WERI-Rb-1 (cell line): ENCODE data around the gene NIPSNAP3A.
A peak's percentile ranks its signal among the peaks of the same experiment; 100 is the strongest.

Experiments
- DNase-seq: peaks from one replicate; pipeline ENCODE4 v3.0.0-alpha.2; 2020
- H3K27ac ChIP-seq: fragments of 250-450 bp; sonication (Bioruptor Pico); 2 replicates; pipeline ENCODE4 v1.5.1; 2020; ENCODE audit warnings: mild to moderate bottlenecking, moderate library complexity
- H3K27me3 ChIP-seq: fragments of 250-450 bp; sonication (Bioruptor Pico); 2 replicates; pipeline ENCODE4 v1.5.1; 2021; ENCODE audit warnings: mild to moderate bottlenecking, low read depth, moderate library complexity; ENCODE audit not compliant: insufficient read depth, severe bottlenecking
- H3K36me3 ChIP-seq: fragments of 250-450 bp; sonication (Bioruptor Pico); 2 replicates; pipeline ENCODE4 v1.5.1; 2020; ENCODE audit warnings: mild to moderate bottlenecking, moderate library complexity
- H3K4me3 ChIP-seq: 2 replicates; pipeline ENCODE4 v1.5.1; 2011; ENCODE audit warnings: low read depth, mild to moderate bottlenecking, control low read depth, low read length
- H3K9me3 ChIP-seq: fragments of 250-450 bp; sonication (Bioruptor Pico); 2 replicates; pipeline ENCODE4 v1.5.1; 2021; ENCODE audit warnings: mild to moderate bottlenecking, moderate library complexity; ENCODE audit not compliant: severe bottlenecking
- CTCF ChIP-seq: IDR thresholded peaks from 2 replicates; pipeline ENCODE4 v1.5.1; 2011; ENCODE audit warnings: low read depth, mild to moderate bottlenecking, control low read depth, inconsistent platforms, low read length

Gene NIPSNAP3A

GRCh38 chr9:104802110-104802509 lies 54.6 kb downstream of the NIPSNAP3A start:
- TF ChIP-seq CTCF = no peak
- Histone ChIP-seq H3K27me3 (no peaks in the 10 kb centered on the region), H3K27ac (no peak overlapping the region), H3K36me3 (peaks cover 4% of the 10 kb centered on the region), H3K4me3 (no peak overlapping the region), H3K9me3 (no peaks in the 10 kb centered on the region)
- no peak for DNase-seq

GRCh38 chr9:104802906-104803305 lies 55.4 kb downstream of the NIPSNAP3A start:
- Histone ChIP-seq H3K4me3 (no peak overlapping the region), H3K27ac (no peak overlapping the region), H3K36me3 (peaks cover 4% of the 10 kb centered on the region), H3K27me3 (no peaks in the 10 kb centered on the region), H3K9me3 (no peaks in the 10 kb centered on the region)
- TF ChIP-seq CTCF = no peak
- DNase-seq = no peak

- no peaks in the 10 kb centered on the region for H3K9me3 ChIP-seq
- H3K36me3 ChIP-seq = peaks cover 4% of the 10 kb centered on the region
- no peak for DNase-seq
- no peak for TF ChIP-seq CTCF
- no peaks in the 10 kb centered on the region for H3K27me3 ChIP-seq
- no peak overlapping the region for H3K4me3 ChIP-seq
- no peak overlapping the region for H3K27ac ChIP-seq
Measured at GRCh38 chr9:104805441-104805840, 58.0 kb downstream of the NIPSNAP3A start.

- peak; percentile 60 for DNase-seq
- no peaks in the 10 kb centered on the region for H3K9me3 ChIP-seq
- H3K27me3 ChIP-seq = no peaks in the 10 kb centered on the region
- no peak overlapping the region for H3K4me3 ChIP-seq
- H3K27ac ChIP-seq = no peak overlapping the region
- TF ChIP-seq CTCF = peak; percentile 62
- no peaks in the 10 kb centered on the region; the same call in none of the 2 replicates for H3K36me3 ChIP-seq
Measured at GRCh38 chr9:104808035-104808614, 60.6 kb downstream of the NIPSNAP3A start.
